Measurements from ENCODE around the gene CDH15. TPM values are rescaled to one million over a fixed set of nuclear protein-coding genes. Genes with fewer than 3 reads are reported as not detected.

Gene CDH15
- total and polyA plus RNA-seq, 2 of the 13 experiments (the other 11 are each of a cell fraction or from before 2014, with no cell fraction given) = 0.74 to 2.2 TPM

- TF ChIP-seq NFAT5 (CRISPR knock-in tag; IDR thresholded peaks at IDR 0.05) = no peak
- TF ChIP-seq NFYC (CRISPR knock-in tag; IDR thresholded peaks at IDR 0.05) = no peak
- TF ChIP-seq CEBPZ (IDR thresholded peaks at IDR 0.05; ENCODE audit: low read length) = no peak
- TF ChIP-seq FOXM1 (CRISPR knock-in tag; IDR thresholded peaks at IDR 0.05) = no peak
- no peak for TF ChIP-seq SMYD3 (CRISPR knock-in tag; IDR thresholded peaks at IDR 0.05)
- no peak for TF ChIP-seq FOXP1 (IDR thresholded peaks at IDR 0.05)
- no peak for TF ChIP-seq FOXP1 (CRISPR knock-in tag; IDR thresholded peaks at IDR 0.05)
- no peak for TF ChIP-seq KDM2A (CRISPR knock-in tag; IDR thresholded peaks at IDR 0.05; ENCODE audit: borderline replicate concordance, low read depth)
- TF ChIP-seq MXI1 (IDR thresholded peaks at IDR 0.05; ENCODE audit: borderline replicate concordance, low read depth, low read length) = 0 out of 3 replicates have a peak, but pooled peaks have one; percentile 13
- no peak for TF ChIP-seq IKZF4 (CRISPR knock-in tag; IDR thresholded peaks at IDR 0.05; ENCODE audit: borderline replicate concordance, low read depth, not compliant biosample characterization)
- TF ChIP-seq ZBTB39 (CRISPR knock-in tag; IDR thresholded peaks at IDR 0.05) = no peak
- peak; percentile 2; the same call in 1 of the 2 replicates for TF ChIP-seq ZFP91 (CRISPR knock-in tag; IDR thresholded peaks at IDR 0.05; ENCODE audit: borderline replicate concordance)
- TF ChIP-seq ZNF772 (CRISPR knock-in tag; IDR thresholded peaks at IDR 0.05) = 0 out of 2 replicates have a peak, but pooled peaks have one; percentile 40
- no peak for TF ChIP-seq ZSCAN22 (CRISPR knock-in tag; IDR thresholded peaks at IDR 0.05)
These were observed 14.6 kb upstream of the CDH15 start (continued) for GRCh38 chr16:89156740-89157645.
